NCI-H146 treated with DMSO at 0.1 percent for 48 hours (cell line): ENCODE measurements around the gene MAPK1IP1L.
A peak's percentile ranks its signal among the peaks of the same experiment; 100 is the strongest.

Experiments used
- DNase-seq: peaks from one replicate; lab custom pipeline; 2025; ENCODE audit not compliant: unreplicated experiment; lab: John Stamatoyannopoulos, UW

Gene MAPK1IP1L

DNA sequence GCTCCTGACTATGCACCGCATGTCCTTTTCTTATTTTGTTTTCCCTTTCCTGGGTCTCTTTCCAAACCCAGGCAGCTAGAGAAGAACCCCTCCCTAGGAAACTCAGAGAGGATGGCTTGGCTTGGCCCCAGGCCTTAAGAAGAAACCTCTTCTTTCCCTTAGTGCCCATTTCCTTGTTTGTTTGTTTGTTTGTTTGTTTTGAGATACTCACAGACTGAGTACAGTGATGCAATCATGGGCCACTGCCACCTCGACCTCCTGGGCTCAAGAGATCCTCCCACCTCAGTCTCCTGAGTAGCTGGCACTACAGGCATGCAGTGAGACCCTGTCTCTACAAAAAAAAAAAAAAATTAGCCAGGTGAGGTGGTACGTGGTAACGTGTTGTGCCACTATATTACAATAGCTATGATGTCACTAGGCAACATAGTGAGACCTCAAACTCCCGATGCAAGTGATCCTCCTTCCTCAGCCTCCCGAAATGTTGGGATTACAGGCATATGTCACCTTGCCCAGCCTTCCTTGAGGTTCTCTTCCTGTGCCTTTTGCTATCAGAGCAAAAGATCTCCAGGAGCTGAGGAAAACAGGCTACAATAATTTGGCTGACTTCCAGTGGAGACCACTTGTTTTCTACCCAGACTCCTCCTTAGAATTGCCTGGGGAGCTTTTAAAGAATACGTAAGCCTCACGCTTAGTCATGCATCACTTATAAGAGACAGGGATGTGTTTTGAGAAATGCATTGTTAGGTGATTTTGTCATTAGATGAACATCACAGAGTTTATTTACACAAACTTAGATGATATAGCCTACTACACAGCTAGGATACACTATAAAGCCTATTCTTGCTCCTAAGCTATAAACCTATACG is 43.1 kb downstream of the MAPK1IP1L start:
- DNase-seq, result no peak

DNA sequence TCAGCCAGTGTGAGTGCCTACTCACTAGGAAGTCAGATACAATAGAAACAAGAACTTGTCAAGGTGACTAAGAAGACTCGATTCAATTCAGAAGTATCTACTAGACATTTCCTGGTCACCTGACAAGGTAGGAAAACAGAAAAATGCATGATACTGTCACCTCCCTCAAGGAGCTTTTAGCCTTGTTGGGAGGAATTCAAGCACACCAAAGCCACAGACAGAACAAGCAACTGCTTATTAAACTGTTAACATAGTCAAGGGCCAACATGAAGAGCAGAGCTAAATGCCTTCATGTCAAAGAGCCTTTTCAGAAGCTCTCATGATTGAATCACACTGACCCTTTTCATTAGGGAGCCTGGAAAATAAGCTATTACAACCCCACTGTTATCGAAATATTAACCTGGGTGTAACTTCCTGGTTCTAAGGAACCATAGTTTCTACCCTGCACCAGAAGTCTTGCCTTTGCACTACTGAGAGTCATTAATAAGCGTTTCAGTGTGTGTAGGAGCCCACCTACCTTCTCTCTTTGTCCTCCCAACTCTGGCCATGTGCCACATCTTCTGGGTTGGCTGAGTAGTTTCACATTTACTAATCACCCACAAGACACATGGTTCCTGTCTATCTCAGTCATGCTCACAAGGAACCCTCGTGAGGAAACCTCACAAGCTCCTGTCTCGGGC is 46.6 kb downstream of the MAPK1IP1L start:
- DNase-seq, result no peak

DNA sequence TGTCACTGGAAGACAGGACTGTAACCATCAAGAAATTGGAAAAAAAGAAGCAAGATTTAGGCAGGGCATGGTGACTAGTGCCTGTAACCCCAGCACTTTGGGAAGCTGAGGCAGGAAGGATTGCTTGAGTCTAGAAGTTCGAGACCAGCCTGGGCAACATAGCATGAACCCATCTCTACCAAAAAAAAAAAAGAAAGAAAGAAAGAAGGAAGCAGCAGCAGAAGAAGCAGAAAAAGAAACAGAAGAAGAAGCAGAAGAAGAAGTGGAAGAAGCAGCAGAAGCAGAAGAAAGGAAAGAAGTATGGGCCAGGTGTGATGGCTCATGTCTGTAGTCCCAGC is 47.1 kb downstream of the MAPK1IP1L start:
- DNase-seq, result no peak

DNA sequence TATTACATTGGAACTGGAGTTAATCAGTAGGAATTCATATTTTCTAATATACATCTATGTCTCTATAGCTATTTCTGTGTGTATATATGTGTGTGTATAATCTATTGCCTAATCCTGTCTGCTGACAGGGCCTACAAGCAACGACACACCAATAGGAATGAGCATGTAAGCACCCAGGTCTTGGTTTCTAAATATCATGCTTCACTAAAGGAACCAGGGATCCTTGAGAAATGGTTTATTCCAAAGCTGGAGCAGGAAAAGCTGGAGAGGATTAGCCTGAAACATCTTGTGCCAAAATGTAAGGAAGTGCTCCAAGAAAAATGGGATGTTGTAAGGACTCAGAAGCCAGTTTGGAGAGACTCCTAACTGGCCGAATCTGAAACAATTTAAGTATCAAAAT is 48.3 kb downstream of the MAPK1IP1L start:
- DNase-seq, result no peak

DNA sequence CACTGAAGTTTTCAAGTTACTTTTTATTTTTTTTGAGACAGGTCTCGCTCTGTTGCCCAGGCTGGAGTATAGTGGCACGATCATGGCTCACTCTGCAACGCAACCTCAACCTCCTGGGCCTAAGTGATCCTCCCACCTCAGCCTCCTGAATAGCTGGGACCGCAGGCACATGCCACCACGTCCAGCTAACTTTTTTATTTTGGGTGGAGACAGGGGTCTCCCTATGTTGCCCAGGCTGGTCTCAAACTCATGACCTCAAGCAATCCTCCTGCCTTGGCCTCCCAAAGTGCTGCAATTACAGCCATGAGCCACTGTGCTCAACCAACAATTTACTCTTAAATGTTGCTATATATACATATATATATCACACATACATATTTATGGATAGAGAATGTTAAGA is 50.3 kb downstream of the MAPK1IP1L start:
- DNase-seq, result no peak

DNA sequence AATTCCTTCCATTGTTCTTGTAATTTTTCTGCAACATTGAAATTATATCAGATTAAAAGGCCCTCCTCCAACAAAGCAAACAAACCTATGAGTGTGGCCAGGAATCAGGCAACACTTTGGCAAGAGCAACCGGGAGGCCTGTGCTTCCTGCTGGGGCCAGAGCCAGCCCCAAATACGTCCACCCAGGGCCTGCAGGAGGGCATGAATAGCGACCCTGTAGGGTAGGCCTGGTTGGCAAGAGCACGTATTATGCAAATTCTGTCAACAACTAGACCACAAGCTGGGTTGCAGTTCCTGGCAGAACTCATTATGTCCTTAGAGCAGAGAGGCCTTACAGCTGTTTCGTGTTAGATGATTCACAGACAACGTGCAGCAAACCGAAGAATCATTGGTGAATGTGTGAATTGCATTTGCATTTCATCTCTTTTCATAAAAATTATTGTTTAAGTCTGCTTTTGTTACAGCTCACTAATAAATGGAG is 50.7 kb downstream of the MAPK1IP1L start:
- peak; percentile 21 for DNase-seq

DNA sequence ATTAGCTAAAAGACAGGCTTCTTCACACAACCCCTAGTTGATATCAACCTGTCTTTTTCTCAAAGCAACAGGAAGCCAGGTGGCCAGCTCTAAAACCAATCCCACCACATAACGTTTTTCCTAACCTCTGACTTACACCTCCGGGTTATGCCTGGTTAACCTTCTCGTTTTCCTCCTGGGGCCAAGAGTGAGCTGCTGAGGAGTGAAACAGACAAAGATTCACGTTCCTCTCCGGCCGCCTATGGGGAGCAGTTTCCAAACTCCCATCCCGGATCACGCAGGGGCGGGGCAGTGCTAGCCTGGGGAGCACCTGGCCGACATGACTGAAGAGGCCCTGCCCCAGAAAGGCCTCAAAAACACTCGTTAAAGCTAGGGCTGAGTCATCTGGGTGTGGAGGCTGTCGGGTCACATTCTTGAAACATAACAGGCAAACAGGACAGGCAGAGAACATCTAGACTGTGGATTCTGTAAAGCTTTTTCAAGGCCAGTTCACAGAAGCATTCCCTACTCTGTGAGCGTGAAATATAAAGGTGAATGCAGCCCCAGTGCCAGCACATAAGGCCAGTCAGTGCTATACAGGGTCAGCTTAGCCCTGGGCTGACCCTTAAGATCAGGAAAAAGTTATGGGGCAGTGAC is 51.7 kb downstream of the MAPK1IP1L start:
- DNase-seq, result no peak

DNA sequence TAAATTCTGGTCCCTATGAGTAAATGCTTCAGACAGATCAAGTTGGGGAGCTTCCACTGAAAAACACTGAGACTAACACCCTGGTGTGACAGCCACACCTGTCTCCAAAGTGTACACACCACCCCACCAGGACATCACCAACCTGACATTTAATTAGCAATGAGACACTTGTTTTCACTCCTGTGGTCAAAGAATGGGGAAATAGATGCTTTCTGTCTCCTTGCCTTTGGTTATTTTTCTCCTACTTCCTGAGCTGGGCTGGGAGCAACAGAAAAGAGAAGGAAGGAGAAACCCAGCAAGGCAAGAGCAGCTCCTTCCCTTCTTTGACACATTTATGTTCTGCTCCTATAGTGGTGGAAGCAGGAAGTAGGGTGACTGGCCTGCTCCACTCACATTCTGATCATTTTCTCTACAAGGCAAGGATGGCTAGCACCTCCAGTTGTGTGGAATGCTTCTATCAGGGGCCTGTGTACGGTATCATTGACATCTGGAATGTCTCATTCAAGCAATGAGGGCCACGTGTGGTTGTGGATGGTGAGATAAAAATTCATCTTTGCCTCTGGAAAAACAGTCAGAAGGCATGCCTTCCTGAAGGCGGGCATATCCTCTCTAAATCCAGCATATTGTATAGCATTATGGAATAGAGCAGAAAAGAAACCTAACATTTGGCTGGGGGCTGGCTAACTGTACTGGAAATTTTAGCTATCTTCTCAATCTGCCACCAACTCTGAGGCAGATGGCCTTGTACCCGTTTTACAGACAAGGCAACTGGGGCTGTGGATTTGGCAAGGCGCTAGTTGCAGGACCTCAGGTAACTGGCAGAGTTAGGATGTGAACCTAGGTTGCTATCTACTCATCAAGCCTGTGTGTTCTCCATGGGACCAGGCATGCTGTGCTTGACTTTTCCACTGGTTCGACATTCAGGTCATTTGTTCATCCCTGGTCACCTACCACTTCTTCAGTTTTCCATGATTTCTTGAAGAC is 52.8 kb downstream of the MAPK1IP1L start:
- DNase-seq, result no peak

DNA sequence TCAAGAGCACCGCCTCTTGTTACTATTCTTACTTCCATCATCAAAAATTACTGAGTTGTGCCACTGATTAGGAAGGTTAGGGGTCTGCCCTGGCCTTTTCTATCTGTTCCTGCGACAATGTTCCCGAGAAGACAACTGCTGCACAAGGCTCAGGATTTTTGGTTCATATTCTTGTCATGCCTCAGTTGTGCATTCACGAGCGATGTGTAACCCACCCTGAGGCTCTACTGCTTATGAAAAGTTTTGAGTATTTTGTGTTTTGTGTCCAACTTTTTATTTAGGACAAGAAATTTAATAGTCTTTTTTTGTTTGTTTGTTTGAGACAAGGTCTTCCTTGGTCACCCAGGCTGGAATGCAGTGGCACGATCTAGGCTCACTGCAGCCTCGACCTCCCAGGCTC is 54.5 kb downstream of the MAPK1IP1L start:
- DNase-seq, result no peak

DNA sequence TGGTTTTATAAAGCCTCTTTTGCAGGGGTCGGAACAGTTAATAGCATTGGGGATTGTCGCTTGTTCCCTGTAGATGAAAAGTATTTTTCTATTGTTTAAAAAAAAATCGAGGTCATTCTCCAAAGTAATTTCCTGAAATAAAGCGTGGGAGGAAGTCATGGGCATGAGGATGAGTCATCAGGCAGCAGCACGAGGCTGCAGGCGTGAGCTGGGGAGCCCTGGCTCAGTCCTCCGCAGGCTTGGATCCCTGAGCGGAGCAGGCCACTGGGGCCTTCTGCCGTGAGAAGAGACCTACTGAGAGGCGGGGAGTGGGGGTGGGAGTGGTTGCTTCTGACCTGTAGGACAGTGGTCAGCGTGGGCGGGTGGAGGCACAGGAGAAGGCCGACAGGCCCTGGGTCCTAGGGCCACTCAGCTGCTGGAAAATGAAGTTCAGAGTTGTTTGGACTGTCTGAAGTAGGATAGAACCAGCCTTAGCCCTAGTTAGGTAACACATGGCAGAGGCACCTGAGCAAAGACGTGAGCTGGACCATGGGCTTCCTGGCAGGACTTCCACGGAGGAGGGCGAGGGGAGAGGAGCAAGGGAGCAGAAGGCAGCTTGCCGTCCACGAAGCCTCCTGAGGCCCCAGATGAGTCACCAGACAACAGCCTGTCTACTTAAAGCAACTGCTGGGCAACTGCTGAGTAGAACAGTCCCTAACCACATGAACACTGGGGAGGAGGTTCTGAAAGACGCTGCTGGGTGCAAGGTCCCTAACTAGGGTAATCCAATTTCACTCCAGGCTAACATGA is 56.5 kb downstream of the MAPK1IP1L start:
- DNase-seq, result no peak

DNA sequence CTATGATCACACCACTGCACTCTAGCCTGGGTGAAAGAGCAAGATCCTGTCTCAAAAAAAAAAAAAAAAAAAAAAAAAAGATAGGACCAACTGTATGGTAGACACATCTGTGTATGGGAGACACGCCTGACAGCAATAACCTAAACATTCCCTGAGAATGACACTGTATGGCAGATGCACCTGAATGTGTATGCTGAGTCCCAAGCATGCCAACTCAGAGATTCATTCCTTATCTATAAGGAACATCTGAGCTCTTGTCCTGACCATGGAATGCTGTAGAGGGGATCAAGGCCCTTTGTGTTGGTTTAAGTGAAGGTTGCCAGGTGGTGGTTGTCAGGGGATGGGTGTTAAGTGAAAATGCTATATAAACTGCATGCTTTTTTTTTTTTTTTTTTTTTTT is 58.4 kb downstream of the MAPK1IP1L start:
- no peak for DNase-seq

DNA sequence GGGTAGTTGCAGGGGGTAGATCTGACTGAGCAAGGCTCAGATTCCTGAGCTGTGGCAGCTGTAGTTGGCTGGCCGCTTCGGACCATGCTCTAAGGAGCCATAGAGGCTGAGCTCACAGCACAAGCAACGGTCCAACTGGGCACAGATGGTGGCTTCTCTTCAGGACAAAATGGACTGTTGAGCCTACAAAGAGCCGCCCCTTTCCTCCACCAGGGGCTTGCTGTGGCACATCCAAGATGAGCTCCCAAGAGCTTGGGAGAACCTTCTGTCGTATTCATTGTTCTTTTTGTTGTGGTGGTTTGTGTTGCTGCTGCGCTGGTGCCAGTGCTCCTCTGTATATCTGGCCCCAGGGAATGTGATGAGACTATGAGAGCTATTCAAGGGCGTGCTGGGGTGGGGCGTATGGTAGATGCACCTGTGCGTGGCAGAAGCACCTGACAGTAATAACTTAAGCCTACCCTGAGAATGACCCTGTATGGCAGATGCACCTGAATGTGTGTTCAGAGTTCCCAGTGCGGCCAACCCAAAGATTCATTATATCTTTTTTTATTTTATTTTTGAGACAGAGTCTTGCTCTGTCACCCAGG is 59.8 kb downstream of the MAPK1IP1L start:
- DNase-seq, result no peak

DNA sequence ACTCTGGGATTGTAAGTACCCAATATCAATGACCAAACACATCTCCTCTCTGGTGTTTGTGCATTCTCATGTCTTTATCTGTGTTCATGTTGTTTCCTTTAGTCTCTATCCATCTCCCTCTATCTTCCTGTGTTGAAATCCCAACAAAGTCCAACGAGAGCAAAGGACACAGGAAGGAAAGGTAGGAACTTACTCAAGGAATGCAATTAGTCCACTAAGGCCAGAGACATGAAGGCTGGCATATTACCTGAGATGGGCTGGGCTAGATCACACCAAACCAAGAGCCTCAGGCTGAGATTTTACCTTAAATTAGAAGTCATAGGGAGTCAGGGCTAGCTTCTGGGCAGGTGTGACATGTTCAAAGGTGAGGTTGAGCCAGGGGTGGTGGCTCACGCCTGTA is 63.3 kb downstream of the MAPK1IP1L start:
- no peak for DNase-seq

DNA sequence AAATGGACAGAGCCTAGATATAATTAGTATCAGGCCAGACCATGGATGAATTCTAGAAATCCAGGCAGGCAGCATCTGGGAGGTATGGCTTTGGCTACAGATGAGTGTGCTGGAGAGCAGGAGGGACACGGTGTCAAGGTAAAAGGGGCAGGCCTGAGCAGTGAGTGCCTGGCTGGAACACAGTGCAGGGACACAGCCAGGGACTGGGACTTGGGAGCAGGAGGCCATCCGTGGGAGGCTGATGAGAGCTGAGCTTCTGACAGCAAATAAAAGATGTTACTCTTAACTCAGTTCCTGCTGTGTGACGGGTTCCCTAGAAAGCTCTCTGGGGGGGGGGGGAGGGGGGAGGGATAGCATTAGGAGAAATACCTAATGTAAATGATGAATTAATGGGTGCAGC is 64.0 kb downstream of the MAPK1IP1L start:
- DNase-seq, result no peak

DNA sequence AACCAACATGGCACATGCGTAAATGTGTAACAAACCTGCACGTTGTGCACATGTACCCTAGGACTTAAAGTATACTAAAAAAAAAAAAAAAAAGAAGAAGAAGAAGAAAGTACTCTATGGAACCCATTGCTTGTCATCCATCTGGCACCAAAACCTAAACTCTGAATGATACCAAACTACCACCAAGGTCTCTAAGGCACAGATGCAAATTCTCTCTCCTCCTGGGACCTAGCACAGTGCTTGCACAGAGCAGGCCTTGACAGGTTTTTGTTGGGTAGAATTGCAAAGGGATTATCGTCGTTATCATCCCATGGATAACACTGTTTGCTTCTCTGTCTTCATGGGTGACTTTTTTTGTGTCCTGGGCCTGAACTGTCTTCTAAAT is 64.4 kb downstream of the MAPK1IP1L start:
- DNase-seq, result no peak

DNA sequence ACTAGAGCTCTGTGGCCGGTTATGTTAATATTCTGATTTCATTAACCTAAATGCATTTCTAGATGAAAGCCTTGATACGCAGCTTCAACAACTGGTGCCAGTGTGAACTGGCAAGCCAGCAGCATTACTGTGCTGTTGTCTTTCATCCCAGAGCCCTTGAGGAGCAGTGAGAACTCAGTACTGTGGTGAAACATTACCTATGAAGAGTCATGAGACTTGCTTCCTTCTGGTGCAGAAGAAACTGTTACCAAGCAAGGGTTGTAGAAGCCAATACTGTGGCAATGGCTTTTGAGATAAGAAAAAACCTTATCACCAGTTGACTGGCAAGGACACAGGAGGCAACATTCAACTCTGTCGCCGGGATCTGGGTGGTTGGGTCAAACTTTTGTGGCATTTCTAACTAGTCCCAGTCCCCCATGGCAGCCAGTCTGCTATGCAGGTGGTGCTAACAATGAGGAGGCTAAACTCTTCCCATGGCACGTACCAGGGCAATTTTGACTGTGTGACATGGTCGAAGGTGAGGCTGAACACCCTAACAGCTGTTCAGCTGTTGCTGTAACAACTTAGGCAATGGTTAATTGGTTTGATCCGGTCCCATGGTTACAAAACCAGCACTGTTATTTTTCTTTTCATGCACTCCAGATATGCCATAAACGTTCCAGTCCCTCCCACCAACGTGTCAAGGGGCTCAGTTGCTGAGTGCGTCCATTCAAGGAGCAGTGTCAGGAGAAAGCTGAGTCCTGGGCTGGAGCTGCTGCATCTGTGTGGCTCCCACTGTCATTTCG is 65.0 kb downstream of the MAPK1IP1L start:
- no peak for DNase-seq

DNA sequence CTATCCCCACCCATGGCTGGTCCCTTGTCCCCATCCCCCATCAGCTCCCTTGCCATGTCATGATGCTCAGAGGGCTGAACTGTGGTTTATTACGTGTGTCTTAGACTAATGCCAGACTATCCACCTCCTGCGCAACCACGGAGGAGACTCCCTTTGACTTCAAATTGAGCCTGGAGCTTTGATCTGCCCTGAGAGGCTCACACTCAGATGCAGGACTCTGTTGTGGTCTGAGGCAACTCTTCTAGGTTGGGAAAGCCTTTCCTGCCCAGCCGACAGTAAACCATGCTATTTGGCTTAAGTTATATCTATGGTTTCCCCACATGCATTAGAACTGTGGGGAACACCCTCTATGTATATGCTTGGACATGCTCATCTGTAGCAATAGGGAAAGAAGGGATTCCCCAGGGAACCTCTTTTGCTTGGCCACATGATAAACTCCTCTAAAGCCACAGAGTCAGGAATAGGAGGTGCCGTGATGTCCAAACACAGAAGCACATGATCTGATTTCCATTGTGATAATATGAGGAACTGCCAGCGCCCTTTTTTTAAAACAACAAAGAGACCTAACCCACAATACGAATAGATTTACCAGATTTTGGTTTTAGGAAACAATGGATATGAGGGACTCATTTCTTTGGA is 66.5 kb downstream of the MAPK1IP1L start:
- DNase-seq, result no peak

DNA sequence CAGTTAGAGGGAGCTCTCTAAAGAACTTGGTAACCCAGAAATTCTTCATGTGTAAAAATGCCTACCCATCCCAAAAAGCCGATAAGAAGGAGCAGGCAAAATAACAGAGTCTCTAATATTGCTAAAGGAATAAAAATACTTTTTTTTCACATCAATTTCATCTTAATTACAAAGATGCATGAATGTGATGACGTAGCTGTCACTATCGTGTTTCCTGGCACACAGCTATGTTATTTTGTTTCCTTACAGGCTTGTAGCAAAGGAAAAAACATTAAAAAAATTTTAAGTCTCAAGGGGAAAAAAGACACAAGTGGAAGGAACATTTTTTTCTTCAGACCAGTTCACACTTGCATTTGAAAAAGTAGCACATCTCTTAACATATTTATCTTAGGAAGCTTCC is 67.3 kb downstream of the MAPK1IP1L start:
- no peak for DNase-seq
